Measurements from ENCODE around the gene ERFL.
A peak's percentile ranks its signal among the peaks of the same experiment; 100 is the strongest.

ERFL gene

DNA sequence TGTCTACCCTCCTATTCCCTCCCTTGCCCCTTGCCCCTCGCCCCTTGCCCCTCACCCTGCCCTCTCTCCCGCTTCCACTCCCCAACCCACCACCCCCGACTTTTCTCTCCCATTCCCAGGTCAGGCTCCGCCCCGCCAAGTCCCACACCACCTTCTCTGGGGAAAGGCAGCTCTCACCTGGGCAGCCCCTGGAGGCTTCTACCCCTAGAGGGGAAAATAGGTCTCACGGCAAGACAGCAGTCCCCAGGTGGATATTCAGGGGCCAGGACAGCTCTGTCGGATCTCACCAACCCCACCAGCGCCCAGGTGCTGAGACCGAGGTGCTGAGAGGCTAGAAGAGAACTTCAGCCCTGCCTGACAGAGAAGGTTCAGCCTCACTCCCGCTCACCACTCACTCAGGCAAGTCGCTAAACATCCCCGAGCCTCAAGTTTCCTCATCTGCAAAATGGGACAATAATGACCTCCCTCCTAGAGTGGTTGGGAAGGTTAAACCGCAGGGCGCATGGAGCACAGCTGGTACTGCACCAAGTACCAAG, 1.4 kb upstream of the ERFL start:
- DNase-seq (ENCODE audit: low read depth in 1 of 2, low spot score in 1 of 2) = no peak
- no peak overlapping the region for H3K4me3 ChIP-seq (replicated peaks; ENCODE audit: insufficient read depth, low read length)
- H3K27ac ChIP-seq (replicated peaks) = no peak overlapping the region
- TF ChIP-seq POLR2AphosphoS5 (IDR thresholded peaks at IDR 0.05; ENCODE audit: low read depth) = no peak
- no peak for TF ChIP-seq SPI1 (IDR thresholded peaks at IDR 0.05; ENCODE audit: borderline replicate concordance, low read depth)
- TF ChIP-seq, protein P1, sequence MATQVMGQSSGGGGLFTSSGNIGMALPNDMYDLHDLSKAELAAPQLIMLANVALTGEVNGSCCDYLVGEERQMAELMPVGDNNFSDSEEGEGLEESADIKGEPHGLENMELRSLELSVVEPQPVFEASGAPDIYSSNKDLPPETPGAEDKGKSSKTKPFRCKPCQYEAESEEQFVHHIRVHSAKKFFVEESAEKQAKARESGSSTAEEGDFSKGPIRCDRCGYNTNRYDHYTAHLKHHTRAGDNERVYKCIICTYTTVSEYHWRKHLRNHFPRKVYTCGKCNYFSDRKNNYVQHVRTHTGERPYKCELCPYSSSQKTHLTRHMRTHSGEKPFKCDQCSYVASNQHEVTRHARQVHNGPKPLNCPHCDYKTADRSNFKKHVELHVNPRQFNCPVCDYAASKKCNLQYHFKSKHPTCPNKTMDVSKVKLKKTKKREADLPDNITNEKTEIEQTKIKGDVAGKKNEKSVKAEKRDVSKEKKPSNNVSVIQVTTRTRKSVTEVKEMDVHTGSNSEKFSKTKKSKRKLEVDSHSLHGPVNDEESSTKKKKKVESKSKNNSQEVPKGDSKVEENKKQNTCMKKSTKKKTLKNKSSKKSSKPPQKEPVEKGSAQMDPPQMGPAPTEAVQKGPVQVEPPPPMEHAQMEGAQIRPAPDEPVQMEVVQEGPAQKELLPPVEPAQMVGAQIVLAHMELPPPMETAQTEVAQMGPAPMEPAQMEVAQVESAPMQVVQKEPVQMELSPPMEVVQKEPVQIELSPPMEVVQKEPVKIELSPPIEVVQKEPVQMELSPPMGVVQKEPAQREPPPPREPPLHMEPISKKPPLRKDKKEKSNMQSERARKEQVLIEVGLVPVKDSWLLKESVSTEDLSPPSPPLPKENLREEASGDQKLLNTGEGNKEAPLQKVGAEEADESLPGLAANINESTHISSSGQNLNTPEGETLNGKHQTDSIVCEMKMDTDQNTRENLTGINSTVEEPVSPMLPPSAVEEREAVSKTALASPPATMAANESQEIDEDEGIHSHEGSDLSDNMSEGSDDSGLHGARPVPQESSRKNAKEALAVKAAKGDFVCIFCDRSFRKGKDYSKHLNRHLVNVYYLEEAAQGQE (IDR thresholded peaks at IDR 0.05; ENCODE audit: insufficient replicate concordance, low read depth) = no peak
- TF ChIP-seq, protein P2, sequence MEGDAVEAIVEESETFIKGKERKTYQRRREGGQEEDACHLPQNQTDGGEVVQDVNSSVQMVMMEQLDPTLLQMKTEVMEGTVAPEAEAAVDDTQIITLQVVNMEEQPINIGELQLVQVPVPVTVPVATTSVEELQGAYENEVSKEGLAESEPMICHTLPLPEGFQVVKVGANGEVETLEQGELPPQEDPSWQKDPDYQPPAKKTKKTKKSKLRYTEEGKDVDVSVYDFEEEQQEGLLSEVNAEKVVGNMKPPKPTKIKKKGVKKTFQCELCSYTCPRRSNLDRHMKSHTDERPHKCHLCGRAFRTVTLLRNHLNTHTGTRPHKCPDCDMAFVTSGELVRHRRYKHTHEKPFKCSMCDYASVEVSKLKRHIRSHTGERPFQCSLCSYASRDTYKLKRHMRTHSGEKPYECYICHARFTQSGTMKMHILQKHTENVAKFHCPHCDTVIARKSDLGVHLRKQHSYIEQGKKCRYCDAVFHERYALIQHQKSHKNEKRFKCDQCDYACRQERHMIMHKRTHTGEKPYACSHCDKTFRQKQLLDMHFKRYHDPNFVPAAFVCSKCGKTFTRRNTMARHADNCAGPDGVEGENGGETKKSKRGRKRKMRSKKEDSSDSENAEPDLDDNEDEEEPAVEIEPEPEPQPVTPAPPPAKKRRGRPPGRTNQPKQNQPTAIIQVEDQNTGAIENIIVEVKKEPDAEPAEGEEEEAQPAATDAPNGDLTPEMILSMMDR (IDR thresholded peaks at IDR 0.05; ENCODE audit: insufficient read depth, low read length) = no peak
- TF ChIP-seq GABPA (IDR thresholded peaks at IDR 0.05; ENCODE audit: low read depth) = no peak
- H3K27me3 ChIP-seq (ENCODE audit: insufficient read depth, poor library complexity, severe bottlenecking) = peaks cover 28% of the 10 kb centered on the region

DNA sequence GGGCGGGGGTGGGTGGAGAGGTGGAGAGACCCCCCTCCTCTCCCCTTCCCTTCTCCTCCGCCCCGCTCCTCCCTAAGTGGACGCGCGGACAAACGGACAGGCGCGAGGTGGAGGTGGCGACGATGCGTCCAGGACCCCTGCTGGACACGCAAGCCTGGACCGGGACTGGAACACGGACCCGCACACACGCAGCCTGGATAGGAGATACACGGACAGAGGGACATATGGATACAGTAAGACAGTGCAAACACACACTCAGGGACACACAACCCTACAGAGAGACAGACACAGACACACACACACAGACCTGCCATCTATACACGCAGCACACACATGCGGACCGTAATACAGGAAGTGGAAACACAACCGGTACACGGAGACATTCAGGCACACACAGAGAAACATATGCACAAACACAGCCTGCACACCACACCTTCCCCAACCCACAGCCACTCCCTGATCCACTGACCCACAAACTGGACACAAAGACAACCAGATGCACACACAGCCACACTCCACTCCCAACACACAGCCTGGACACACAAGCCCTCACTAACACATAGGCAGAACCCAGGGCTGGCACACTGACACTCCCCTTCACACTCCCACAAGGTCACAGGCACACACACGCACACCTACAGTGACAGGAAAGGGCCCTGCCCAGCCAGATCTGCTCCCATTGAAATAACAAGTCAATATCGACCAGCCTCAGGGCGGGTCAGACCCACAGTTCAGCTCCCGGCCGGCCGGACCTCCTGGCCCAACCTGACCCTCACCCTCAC, 696 bp upstream of the ERFL start:
- Histone ChIP-seq H3K27ac (replicated peaks) (0 out of 2 replicates have a peak overlapping the region, but pooled peaks have one; percentile 33), H3K27me3 (ENCODE audit: insufficient read depth, poor library complexity, severe bottlenecking) (peaks cover 28% of the 10 kb centered on the region), H3K4me3 (replicated peaks; ENCODE audit: insufficient read depth, low read length) (peak overlapping the region; percentile 42)
- TF ChIP-seq, protein P1 (IDR thresholded peaks at IDR 0.05; ENCODE audit: insufficient replicate concordance, low read depth) = peak; percentile 23
- TF ChIP-seq POLR2AphosphoS5 (IDR thresholded peaks at IDR 0.05; ENCODE audit: low read depth) (peak; percentile 58), SPI1 (IDR thresholded peaks at IDR 0.05; ENCODE audit: borderline replicate concordance, low read depth) (peak; percentile 85), GABPA (IDR thresholded peaks at IDR 0.05; ENCODE audit: low read depth) (no peak)
- TF ChIP-seq, protein P2 (IDR thresholded peaks at IDR 0.05; ENCODE audit: insufficient read depth, low read length) = no peak
- peak; percentile 27 to 54 for DNase-seq (ENCODE audit: low read depth in 1 of 2, low spot score in 1 of 2)

DNA sequence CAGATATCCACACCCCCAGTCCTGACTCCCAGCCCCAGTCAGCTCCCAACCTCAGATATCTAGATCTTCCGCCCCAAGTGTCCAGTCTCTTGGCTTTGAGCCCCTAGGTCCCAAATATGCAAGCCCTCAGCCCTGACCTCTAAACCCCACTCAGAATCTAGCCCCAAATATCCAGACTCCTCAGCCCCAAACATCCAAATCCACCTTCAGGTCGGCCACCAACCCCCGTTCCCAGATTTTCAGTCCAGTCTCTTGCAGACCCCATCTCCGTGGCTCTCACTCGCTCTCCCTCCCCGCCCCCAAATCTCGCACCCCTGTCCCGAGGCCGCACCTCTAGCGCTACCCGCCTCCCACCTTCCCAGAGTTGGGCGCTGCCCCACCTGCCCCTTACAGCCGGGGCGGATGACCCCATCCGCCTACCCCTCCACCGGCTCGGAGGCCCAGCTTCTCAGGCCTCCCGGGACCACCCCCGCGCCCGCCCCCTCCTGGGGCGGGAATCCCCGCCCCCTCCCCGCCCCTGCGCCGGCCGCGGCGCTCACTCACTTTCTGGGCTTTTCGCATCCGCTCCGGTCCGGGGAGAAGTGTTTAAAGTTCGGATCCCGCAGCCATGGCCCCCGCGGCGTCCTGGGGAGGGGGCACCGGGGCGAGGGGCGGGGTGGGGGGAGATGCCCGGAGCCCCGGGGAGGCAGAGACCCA, 604 bp downstream of the ERFL start:
- DNase-seq (ENCODE audit: low read depth in 1 of 2, low spot score in 1 of 2) = no peak
- Histone ChIP-seq H3K27me3 (ENCODE audit: insufficient read depth, poor library complexity, severe bottlenecking) (peaks cover 29% of the 10 kb centered on the region), H3K27ac (replicated peaks) (no peak overlapping the region), H3K4me3 (replicated peaks; ENCODE audit: insufficient read depth, low read length) (peak overlapping the region; percentile 42)
- TF ChIP-seq, protein P1 (IDR thresholded peaks at IDR 0.05; ENCODE audit: insufficient replicate concordance, low read depth) = no peak
- TF ChIP-seq GABPA (IDR thresholded peaks at IDR 0.05; ENCODE audit: low read depth) = no peak
- no peak for TF ChIP-seq POLR2AphosphoS5 (IDR thresholded peaks at IDR 0.05; ENCODE audit: low read depth)
- TF ChIP-seq SPI1 (IDR thresholded peaks at IDR 0.05; ENCODE audit: borderline replicate concordance, low read depth) = no peak
- TF ChIP-seq, protein P2 (IDR thresholded peaks at IDR 0.05; ENCODE audit: insufficient read depth, low read length) = no peak
